NCI-H2196 (cell line): ENCODE results near the gene ERN1.
A peak's percentile ranks its signal among the peaks of the same experiment; 100 is the strongest.

Experiments used
- DNase-seq: peaks from one replicate; lab custom pipeline; 2025; ENCODE audit not compliant: unreplicated experiment; lab: John Stamatoyannopoulos, UW

Gene ERN1

DNA sequence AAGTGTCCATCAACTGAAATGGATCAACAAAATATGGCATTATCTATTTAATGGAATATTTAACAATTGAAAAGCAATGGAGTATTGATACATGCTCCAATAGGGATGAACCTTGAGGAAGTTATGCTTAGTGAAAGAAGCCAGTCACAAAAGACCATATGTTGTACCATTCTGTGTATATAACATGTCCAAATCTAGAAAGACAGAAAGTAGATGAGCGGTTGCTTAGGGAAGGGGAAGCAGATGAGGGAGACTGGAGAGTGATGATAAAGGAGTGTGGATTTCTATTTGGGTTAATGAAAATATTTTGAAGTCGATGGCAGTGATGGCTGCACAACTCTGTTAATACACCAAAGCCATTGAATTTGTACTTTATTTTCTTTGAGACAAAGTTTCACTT lies 8.5 kb upstream of the ERN1 start:
- DNase-seq: no peak

GRCh38 chr17:64135000-64135399 lies 5.1 kb upstream of the ERN1 start:
- no peak for DNase-seq

DNA sequence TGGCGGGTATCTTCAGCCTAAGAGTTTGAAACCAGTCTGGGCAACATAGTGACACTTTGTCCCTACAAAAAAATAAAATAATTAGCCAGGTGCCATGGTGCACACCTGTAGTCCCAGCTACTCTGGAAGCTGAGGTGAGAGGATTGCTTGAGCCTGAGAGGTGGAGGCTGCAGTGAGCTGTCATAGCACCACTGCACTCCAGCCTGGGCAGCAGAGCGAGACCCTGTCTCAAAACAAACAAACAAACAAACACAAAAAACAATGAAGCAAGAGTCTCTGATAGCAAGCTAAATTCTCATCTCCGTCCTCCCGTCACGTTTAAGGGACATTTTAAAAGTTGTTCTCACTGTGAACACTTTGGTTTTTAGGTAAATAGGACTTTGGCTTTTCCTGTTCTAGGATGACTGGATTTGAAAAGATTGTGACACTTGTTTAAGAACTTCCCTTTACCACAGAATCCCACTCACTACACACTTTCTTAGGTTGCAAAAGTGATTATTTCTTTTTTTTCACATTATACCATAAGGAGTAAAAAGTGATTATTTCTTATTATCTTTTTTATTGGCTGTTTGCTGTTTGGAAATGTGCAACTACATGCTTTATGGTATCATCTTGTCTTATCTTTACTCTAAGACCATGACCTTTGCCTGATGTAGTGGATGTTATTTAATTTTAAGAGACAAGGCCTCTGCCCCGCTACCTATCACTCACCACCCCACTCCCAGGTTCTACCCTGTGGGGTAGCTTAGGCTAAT lies 4.4 kb upstream of the ERN1 start:
- no peak for DNase-seq

GRCh38 chr17:64133546-64134215 lies 3.7 kb upstream of the ERN1 start:
- peak; percentile 74 for DNase-seq

- no peak for DNase-seq
Observed at GRCh38 chr17:64131606-64132270, 1.8 kb upstream of the ERN1 start.

DNA sequence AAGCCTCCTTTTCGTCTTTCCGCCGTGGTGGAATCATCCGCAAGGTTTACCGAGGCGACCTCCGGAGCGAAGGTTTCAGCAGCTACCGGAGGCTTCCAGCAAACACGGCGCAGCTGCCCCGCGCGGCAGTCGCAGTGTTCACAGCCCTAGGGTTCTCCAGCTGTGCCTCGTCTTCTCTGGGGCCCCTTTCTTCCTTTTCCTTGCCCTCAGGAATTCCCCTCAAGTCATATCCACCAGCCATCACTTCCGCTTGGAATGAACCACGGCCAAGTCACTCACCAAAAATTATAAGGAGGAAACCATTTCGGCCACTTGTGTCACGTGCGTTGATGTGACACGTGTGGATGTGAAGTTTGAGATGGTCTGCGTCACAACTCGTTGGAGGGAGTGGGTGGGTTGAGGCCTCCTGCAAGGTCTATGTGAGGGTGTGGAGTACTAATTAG lies 636 bp upstream of the ERN1 start:
- no peak for DNase-seq

DNA sequence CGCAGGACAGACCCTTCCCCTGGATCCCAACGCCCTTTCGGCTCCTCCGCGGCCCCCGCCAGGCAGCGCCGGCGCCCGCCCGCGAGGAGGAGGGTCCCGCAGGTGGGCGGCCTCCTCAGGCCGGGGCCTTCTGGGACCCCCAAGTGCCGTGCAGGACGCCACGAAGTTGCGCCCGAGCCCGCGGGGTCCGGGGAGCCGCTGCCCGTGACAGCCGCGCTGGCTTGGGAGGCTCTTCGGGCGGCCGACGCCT lies 504 bp downstream of the ERN1 start:
- DNase-seq: no peak

- DNase-seq: no peak
Observed at GRCh38 chr17:64128787-64129514, 993 bp downstream of the ERN1 start.

GRCh38 chr17:64126918-64127317 lies 3.0 kb downstream of the ERN1 start:
- no peak for DNase-seq

DNA sequence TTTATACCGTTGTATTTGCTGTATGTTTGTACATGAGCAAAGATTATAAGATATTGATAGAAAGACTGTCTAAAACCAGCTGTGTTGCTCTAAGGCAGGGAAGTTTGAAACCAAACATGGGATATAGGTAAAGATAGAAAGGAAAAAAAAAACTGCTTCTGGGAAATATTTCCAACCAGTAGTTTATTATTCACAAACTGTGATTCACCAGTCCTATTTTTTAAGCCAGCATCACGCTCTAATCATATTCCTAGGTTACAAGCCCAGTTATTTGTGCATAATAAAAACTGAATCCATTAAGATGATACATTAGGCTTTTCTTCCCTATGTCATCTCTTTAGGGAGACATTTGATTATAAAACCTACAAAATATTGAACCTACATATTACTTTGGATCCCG lies 4.0 kb downstream of the ERN1 start:
- no peak for DNase-seq

- DNase-seq: no peak
Observed at GRCh38 chr17:64124609-64125008, 5.3 kb downstream of the ERN1 start.

DNA sequence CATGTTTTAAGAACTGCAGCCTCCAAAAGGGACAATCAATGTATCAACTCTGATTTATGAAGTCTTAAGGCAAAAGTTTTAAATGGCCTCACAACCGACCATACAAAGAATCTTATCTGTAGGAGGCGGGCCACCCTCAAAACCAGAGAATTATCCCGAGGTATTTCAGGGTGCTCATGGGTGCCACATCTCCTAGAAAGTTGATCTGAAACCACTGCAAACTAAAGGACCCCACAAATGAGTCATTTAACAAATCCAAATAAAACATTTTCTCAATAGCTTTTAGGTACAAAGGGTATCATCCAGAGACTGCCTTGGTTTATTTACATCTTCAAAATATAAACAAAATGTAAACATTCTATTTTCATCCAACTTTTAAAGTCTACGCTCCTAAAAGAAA lies 6.8 kb downstream of the ERN1 start:
- DNase-seq: no peak

GRCh38 chr17:64120972-64121786 lies 8.8 kb downstream of the ERN1 start:
- DNase-seq: peak; percentile 11

DNA sequence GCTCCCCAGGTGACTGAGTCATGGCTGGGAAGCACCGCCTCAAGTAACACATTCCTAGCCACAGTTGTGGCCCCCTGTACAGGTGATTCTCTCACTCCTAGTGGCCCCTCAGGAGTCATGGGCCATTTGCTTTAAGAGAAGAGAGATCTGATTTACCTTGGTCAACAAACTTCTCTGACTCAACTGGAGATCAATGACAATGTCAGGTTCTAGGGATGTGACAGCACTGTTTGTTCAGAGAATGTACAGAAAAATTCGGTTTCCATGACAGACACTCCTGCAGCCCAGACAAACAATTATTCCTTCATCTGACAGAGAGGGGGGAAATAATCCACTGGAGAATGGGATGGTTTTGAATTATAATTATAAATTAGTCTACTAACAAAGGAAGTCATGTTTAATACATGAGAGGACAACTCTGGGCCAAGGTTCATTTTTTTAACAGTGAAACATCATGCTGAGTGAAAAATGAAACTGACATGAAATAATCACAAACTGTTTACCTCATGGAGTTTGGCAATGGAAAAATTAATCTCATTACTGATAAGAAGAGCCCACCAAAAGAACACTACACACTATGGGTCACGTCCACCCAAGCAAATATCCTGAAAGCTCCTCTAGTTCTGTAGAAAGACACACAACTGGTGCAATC lies 9.7 kb downstream of the ERN1 start:
- DNase-seq: no peak

GRCh38 chr17:64117981-64118979 lies 11.7 kb downstream of the ERN1 start:
- no peak for DNase-seq

DNA sequence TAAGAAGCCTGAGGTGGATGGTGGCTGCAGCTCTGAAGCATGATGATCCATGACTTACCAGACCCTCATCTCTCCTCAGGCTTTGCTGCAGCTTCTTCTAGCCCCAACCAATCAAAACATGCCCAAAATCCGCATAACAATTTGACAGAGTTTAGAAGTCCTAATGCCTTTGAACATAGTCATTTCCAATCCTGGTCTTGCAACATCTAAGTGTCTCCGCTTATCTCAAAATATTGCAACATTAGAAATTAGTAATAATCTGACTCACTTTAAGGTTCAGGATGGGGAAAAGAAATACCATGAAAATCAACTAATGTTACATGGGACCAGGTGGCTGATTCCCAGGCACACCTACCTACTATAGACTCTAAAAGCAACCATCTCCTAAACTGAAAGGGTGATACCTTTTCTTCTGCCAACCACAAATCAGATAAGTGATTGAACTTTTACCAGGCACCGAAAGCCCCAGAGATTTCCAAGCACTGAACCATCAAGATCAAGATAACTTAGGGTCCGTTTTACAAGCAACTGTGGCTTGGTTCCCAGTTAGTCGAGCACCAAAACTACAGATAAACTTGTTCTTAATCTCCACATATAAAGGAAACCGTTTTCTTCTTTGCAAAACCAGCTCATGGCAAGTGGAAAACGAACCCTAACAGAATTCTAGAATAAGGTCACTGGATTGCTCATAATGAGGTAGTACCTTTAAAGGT lies 14.0 kb downstream of the ERN1 start:
- DNase-seq: no peak

GRCh38 chr17:64115043-64115698 lies 14.8 kb downstream of the ERN1 start:
- no peak for DNase-seq

GRCh38 chr17:64113006-64113405 lies 16.9 kb downstream of the ERN1 start:
- DNase-seq: no peak
